GM12873 (cell line): ENCODE results near the gene HPCAL1.

ENCODE experiments used
- TF ChIP-seq, protein P1 (sequence below): IDR thresholded peaks from 2 replicates; pipeline ENCODE4 v1.5.1; 2012; ENCODE audit warnings: low read depth, mild to moderate bottlenecking, moderate library complexity, low read length, control low read depth; ENCODE audit not compliant: insufficient read depth; ENCODE audit errors: missing control alignments

The HPCAL1 gene

DNA sequence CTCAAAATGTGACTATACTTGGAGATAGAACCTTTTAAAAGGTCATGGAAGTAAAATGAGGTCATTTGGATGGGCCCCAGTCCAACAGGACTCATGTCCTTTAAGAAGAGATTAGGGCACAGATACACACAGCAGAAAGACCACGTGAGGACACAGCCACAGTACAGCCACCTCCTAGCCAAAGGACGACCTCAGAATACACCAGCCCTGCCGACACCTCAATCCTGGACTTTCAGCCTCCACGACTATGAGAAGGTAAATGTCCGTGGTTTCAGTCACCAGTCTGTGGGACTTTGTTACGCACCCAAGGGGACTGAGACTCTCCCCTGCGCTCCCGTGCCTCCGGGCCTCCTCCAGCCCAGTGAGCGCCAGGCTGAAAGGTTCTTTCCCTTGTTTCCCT is 30.2 kb upstream of the HPCAL1 start:
- TF ChIP-seq, protein P1, sequence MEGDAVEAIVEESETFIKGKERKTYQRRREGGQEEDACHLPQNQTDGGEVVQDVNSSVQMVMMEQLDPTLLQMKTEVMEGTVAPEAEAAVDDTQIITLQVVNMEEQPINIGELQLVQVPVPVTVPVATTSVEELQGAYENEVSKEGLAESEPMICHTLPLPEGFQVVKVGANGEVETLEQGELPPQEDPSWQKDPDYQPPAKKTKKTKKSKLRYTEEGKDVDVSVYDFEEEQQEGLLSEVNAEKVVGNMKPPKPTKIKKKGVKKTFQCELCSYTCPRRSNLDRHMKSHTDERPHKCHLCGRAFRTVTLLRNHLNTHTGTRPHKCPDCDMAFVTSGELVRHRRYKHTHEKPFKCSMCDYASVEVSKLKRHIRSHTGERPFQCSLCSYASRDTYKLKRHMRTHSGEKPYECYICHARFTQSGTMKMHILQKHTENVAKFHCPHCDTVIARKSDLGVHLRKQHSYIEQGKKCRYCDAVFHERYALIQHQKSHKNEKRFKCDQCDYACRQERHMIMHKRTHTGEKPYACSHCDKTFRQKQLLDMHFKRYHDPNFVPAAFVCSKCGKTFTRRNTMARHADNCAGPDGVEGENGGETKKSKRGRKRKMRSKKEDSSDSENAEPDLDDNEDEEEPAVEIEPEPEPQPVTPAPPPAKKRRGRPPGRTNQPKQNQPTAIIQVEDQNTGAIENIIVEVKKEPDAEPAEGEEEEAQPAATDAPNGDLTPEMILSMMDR = no peak

DNA sequence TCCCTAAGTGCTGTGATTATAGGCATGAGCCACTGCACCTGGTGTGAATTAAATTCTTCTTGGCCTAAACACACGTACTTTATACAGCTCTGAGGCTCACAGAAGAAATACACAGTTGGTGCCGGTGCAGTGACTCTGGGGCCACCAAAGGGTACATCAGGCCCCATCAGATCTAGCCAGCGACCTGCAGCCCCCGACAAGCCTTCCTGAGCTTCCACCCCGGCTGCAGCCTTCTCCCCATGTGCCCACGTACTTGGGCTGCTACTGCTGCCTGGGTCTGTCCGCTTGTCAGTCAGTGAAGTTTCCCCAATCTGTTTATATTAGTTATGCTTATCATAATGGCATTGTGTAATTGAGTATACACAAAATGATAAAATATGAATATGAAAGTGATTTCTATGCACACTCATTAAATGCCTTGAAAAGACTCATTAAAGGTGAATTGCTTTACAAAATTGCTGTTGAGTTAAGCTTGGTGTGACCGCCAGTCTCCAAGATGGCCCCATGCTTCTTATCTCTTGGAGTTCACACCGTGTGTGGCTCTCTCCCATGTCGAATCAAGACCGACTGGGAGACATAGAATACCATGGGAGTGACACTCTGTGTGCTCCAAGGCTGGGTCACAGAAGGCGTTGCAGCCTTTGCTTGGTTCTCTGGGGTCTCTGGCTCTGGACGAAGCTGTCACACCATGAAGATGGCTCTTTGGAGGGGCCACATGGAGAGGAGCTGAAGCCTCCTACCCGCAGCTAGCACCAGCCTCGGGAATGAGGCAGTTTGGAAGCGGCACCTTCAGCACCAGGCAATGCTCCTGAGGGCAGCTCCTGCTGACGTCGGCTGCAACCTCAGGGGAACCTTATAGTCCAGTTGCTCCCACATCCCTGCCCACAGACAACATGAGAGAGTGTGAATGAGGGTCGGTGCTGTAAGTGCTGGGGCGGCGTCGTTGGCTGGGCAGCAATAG is 29.2 kb upstream of the HPCAL1 start:
- TF ChIP-seq, protein P1 = no peak

DNA sequence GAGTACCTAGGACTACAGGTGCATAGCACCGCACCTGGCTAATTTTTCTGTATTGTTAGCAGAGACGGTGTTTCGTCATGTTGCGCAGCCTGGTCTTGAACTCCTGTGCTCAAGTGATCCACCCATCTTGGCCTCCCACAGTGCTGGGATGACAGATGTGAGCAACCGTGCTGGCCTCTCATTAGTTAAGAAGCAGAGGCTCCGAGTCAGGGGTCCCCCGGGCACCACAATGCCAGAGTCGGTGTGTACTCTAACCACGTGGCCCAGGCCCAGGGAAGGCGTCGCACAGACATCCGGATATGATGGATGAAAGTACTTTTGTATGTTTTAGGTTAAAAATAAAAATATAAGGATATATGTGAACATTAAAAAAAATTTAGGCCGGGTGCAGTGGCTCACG is 28.3 kb upstream of the HPCAL1 start:
- TF ChIP-seq, protein P1 = no peak

DNA sequence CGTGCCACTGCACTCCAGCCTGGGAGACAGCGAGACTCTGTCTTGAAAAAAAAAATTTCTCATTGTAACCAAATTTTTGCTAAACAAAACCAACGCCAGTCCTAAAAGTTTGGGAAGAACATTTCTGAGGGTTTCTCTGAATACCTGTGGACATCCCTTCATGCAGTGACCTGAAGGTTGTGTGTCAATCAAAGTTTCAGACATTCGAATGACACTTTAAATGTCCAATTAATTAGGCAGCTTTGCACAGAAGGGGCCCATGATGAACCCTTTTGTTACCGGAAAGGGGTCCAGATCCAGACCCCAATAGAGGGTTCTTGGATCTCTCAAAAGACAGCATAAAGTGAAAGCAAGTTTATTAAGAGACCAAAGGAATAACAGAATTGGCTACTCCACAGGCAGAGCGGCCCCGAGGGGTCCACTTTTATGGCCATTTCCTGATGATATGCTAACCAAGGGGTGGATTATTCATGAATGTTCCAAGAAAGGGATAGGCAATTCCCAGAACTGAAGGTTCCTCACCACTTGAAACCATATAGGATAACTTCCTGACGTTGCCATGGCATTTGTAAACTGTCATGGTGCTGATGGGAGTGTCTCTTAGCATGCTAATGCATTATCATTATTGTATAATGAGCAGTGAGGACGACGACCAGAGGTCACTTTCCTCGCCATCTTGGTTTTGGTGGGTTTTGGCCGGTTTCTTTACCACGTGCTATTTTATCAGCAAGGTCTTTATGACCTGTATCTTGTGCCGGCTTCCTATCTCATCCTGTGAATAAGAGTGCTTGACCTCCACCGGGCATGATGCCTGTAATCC is 27.5 kb upstream of the HPCAL1 start:
- TF ChIP-seq, protein P1 = no peak

DNA sequence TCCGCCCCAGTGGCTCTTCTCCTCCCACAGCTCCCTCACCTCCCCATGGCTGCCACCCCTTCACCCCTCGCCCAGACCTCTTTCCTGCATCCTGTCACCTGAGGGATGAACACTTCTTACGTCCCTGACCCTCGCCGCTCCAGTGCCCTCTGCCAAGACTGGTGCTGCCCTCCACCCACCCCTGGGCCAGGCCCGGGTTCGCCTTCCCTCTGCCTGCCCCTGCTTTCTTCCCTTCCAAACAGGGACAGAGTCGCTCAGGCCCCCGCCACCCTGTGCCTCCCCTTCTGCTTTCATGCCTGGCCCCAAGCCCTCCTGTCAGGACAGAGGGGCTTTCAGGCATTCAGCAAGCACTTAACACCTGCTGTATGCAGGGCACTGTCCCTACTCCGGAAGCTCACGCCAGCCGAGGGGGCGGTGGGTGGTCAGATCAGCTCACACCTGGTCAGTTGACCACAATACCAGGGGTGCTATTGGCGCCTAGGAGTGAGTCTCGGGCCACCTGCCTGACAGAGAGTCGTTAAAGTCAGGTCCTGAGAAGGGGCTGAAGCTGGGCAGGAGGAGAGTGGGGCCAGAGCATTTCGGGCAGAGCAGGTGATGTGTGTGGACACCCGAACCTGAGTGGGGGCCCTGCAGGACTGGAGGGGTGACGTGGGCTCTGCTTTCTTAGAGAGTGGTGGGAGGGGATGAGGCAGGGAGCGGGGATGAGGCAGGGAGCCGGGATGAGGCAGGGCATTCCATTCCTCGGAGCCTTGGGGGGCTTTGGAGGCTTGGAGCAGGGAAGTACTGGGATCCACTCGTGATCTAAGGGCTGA is 26.0 kb upstream of the HPCAL1 start:
- TF ChIP-seq, protein P1 = no peak

DNA sequence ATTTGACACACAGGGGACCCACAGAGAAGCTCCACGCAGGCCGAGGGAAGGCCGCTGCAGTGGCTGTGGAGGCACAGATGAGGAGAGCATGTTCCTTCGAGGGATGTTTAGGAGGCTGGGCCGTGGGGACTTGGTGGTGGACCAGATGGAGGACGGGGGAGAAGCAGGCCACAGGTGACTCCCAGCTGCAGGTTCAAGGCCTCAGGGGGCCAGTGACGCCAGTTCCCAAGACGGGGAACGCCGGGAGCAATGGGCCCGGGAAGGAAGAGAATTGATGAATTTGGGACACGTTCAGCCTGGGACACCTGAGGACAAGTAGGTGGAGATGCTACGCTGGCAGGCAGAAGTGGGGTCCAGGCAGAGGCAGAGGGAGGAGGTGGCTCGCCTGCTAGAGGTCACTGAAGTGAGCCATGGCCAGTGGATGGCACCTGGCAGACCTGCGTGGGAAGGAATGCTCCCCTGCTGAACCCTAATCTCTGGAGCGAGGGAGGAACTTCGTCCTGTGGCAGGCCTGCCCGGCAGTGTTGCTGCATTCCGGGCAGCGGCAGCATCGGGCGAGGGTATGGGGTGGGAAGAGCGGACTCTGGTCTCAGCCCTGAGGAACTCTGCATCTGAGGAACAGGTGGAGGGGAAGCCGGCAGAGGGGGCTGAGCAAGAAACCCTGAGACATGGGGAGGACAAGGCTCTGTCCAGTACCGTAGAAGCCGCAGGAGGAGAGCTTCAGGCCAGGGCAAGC is 25.2 kb upstream of the HPCAL1 start:
- TF ChIP-seq, protein P1 = no peak
